ENCODE data around the gene FBXO39.

DNA sequence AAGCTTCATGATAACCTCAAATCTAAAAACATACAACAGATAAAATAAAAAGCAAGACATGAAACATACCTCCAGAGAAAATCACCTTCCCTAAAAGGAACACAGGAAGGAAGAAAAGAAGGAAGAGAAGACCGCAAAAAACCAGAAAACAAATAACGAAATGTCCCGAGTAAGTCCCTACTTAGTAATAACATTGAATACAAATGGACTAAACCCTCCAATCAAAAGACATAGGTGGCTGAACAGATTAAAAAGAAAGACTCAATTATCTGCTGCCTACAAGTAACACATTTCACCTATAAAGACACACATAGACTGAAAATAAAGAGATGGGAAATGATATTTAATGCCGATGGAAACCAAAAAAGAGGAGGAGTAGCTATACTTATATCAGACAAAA lies 6.2 kb downstream of the FBXO39 start:
- TF ChIP-seq, protein P1, sequence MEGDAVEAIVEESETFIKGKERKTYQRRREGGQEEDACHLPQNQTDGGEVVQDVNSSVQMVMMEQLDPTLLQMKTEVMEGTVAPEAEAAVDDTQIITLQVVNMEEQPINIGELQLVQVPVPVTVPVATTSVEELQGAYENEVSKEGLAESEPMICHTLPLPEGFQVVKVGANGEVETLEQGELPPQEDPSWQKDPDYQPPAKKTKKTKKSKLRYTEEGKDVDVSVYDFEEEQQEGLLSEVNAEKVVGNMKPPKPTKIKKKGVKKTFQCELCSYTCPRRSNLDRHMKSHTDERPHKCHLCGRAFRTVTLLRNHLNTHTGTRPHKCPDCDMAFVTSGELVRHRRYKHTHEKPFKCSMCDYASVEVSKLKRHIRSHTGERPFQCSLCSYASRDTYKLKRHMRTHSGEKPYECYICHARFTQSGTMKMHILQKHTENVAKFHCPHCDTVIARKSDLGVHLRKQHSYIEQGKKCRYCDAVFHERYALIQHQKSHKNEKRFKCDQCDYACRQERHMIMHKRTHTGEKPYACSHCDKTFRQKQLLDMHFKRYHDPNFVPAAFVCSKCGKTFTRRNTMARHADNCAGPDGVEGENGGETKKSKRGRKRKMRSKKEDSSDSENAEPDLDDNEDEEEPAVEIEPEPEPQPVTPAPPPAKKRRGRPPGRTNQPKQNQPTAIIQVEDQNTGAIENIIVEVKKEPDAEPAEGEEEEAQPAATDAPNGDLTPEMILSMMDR (IDR thresholded peaks at IDR 0.05) = no peak
- no peak for TF ChIP-seq POLR2A (IDR thresholded peaks at IDR 0.05)
